Measurements from ENCODE around the gene BOLA1.
"Not testable (repeated sequence)": the region's sequence is repeated elsewhere in the genome, so short reads cannot be mapped to it uniquely, and the experiment has no call there.

The BOLA1 gene

DNA sequence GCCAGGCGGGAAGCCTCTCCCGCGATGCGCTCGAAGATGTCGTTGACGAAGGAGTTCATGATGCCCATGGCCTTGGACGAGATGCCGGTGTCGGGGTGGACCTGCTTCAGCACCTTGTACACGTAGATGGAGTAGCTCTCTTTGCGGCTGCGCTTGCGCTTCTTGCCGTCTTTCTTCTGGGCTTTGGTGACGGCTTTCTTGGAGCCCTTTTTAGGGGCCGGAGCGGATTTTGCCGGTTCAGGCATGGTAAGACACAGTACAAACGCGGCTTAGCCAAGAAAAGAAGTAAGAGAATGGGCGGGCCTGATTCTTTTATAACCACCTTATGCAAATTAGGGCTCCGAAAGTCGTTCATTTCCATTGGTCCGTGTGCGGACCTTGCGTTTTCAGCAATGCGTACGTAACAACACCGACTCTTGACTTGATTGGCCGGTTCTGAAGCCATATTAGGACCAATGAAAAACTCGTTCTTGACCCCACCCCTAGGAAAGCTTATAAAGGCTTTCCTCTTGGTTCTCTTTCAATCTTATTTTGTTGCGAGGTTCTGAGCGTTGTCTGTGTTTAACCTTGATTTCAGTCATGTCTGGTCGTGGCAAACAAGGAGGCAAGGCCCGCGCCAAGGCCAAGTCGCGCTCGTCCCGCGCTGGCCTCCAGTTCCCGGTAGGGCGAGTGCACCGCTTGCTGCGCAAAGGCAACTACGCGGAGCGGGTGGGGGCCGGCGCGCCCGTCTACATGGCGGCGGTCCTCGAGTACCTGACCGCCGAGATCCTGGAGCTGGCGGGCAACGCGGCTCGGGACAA lies 12.8 kb upstream of the BOLA1 start:
- Histone ChIP-seq H2AFZ (ENCODE audit: low read depth) (no peak overlapping the region), H3K4me2 (peak overlapping the region; percentile 86), H3K4me1 (ENCODE audit: low read depth, poor library complexity, severe bottlenecking) (peaks cover 43% of the 10 kb centered on the region), H4K20me1 (ENCODE audit: insufficient read depth) (no peaks in the 10 kb centered on the region), H3K4me3 (IDR thresholded peaks at IDR 0.05; ENCODE audit: insufficient read depth, low read depth, low read length) (peak overlapping the region; percentile 97), H3K27ac (peak overlapping the region; percentile 92), H3K36me3 (ENCODE audit: insufficient read depth) (no peaks in the 10 kb centered on the region), H3K27me3 (ENCODE audit: insufficient read depth, low read depth) (no peaks in the 10 kb centered on the region), H3K79me2 (ENCODE audit: insufficient read depth, low read depth) (peaks cover 49% of the 10 kb centered on the region), H3K9ac (peak overlapping the region; percentile 92)
- TF ChIP-seq, protein P1, sequence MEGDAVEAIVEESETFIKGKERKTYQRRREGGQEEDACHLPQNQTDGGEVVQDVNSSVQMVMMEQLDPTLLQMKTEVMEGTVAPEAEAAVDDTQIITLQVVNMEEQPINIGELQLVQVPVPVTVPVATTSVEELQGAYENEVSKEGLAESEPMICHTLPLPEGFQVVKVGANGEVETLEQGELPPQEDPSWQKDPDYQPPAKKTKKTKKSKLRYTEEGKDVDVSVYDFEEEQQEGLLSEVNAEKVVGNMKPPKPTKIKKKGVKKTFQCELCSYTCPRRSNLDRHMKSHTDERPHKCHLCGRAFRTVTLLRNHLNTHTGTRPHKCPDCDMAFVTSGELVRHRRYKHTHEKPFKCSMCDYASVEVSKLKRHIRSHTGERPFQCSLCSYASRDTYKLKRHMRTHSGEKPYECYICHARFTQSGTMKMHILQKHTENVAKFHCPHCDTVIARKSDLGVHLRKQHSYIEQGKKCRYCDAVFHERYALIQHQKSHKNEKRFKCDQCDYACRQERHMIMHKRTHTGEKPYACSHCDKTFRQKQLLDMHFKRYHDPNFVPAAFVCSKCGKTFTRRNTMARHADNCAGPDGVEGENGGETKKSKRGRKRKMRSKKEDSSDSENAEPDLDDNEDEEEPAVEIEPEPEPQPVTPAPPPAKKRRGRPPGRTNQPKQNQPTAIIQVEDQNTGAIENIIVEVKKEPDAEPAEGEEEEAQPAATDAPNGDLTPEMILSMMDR (conservative IDR thresholded peaks at IDR 0.05; ENCODE audit: low read depth, low read length), result no peak; the same call in none of the 2 replicates

DNA sequence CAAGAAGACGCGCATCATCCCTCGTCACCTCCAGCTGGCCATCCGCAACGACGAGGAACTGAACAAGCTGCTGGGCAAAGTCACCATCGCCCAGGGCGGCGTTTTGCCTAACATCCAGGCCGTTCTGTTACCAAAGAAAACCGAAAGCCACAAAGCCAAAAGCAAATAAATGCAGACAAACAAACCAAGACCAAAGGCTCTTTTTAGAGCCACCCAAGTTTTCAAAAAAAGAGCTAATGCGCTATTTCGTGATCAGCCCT lies 12.2 kb upstream of the BOLA1 start:
- Histone ChIP-seq H3K4me1 (ENCODE audit: low read depth, poor library complexity, severe bottlenecking) (peaks cover 38% of the 10 kb centered on the region), H3K4me3 (IDR thresholded peaks at IDR 0.05; ENCODE audit: insufficient read depth, low read depth, low read length) (peak overlapping the region; percentile 97), H3K27ac (peak overlapping the region; percentile 92), H3K9ac (peak overlapping the region; percentile 92), H3K4me2 (peak overlapping the region; percentile 86), H3K79me2 (ENCODE audit: insufficient read depth, low read depth) (peaks cover 49% of the 10 kb centered on the region)
- not testable (repeated sequence) for H2AFZ ChIP-seq (ENCODE audit: low read depth); H4K20me1 ChIP-seq (ENCODE audit: insufficient read depth); H3K27me3 ChIP-seq (ENCODE audit: insufficient read depth, low read depth); H3K36me3 ChIP-seq (ENCODE audit: insufficient read depth)

GRCh38 chr1:149887456-149888246 lies 11.7 kb upstream of the BOLA1 start:
- peak overlapping the region; percentile 92 for H3K27ac ChIP-seq
- H3K4me1 ChIP-seq (ENCODE audit: low read depth, poor library complexity, severe bottlenecking), result peaks cover 33% of the 10 kb centered on the region
- no peaks in the 10 kb centered on the region for H4K20me1 ChIP-seq (ENCODE audit: insufficient read depth)
- H3K9ac ChIP-seq, result peak overlapping the region; percentile 92
- H3K4me3 ChIP-seq (IDR thresholded peaks at IDR 0.05; ENCODE audit: insufficient read depth, low read depth, low read length), result peak overlapping the region; percentile 100
- H3K4me2 ChIP-seq, result peak overlapping the region; percentile 86
- H2AFZ ChIP-seq (ENCODE audit: low read depth), result no peak overlapping the region
- TF ChIP-seq, protein P1 (conservative IDR thresholded peaks at IDR 0.05; ENCODE audit: low read depth, low read length), result no peak
- H3K79me2 ChIP-seq (ENCODE audit: insufficient read depth, low read depth), result peaks cover 44% of the 10 kb centered on the region
- no peaks in the 10 kb centered on the region for H3K27me3 ChIP-seq (ENCODE audit: insufficient read depth, low read depth)
- no peaks in the 10 kb centered on the region for H3K36me3 ChIP-seq (ENCODE audit: insufficient read depth)

DNA sequence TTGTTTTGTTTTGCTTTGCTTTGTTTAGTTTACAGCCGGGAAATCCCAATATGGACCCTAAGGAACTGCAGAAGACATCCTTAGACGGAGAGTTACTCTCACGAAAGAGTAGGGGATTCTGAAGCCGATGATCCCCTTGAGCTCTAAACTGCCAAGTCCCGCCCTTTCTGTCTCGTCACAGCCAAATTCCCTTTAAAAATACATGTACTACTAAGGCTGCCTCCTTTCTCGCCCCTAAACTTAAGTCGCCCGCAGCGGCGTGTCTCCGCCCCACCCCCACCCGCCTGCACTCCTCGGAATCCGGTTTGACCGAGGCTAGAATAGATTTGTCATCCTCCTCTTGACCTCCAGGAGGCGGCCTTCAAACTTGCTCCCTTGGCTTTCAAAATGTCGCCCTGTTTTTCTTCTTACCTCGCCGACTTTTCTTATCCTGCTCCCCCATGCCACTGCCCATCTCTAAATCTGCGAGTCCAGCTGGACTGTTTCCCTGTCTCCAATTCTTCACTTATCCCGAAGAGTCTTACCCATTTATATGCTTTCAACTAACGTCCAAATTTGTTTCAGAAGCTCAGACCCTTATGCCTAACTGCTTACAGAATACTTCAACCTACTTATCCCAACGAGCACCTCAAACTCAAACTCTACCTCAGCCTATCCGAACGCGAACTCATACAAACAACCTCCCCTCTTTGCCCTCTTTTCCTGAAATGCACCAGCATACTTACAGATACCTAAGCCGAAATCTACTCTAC lies 10.9 kb upstream of the BOLA1 start:
- Histone ChIP-seq H3K9ac (peak overlapping the region; percentile 92), H3K79me2 (ENCODE audit: insufficient read depth, low read depth) (peaks cover 36% of the 10 kb centered on the region), H3K27ac (peak overlapping the region; percentile 92), H3K4me1 (ENCODE audit: low read depth, poor library complexity, severe bottlenecking) (peaks cover 25% of the 10 kb centered on the region), H3K36me3 (ENCODE audit: insufficient read depth) (no peaks in the 10 kb centered on the region), H3K27me3 (ENCODE audit: insufficient read depth, low read depth) (no peaks in the 10 kb centered on the region), H4K20me1 (ENCODE audit: insufficient read depth) (no peaks in the 10 kb centered on the region), H3K4me3 (IDR thresholded peaks at IDR 0.05; ENCODE audit: insufficient read depth, low read depth, low read length) (peak overlapping the region; percentile 100), H3K4me2 (peak overlapping the region; percentile 86), H2AFZ (ENCODE audit: low read depth) (peak overlapping the region; percentile 61)
- TF ChIP-seq, protein P1 (conservative IDR thresholded peaks at IDR 0.05; ENCODE audit: low read depth, low read length), result peak; percentile 98
